Lung microvascular endothelial cell (primary cell): ENCODE measurements around the gene DGAT2L6. TPM values are rescaled to one million over a fixed set of nuclear protein-coding genes. Genes with fewer than 3 reads are reported as not detected.
"Not testable (repeated sequence)": the region's sequence is repeated elsewhere in the genome, so short reads cannot be mapped to it uniquely, and the experiment has no call there.

Source experiments
- DNase-seq, 2 donors: peaks; one replicate each; pipeline versions ENCODE4 v3.0.0 to v3.0.0-alpha.2; 2010; ENCODE audit warnings: low read depth in 2 of 2
- total RNA-seq: library from RNA; depleted of rRNA; stranded (reverse); fragments of >200 nt; gene quantifications from 2 replicates; pipeline ENCODE4 v1.2.1, GENCODE V29; 2014

The DGAT2L6 gene
- total RNA-seq, 1 donor from 2014 or later = not detected

GRCh38 chrX:70196961-70197720 is 19.9 kb downstream of the DGAT2L6 start:
- peak; percentile 59 to 73 for DNase-seq

GRCh38 chrX:70201732-70202131 is 24.4 kb downstream of the DGAT2L6 start:
- no peak for DNase-seq

GRCh38 chrX:70208479-70208878 is 31.2 kb downstream of the DGAT2L6 start:
- DNase-seq = no peak

- DNase-seq = not testable (repeated sequence)
Measured at GRCh38 chrX:70209570-70209969, 32.3 kb downstream of the DGAT2L6 start.

GRCh38 chrX:70219938-70220764 is 42.9 kb downstream of the DGAT2L6 start:
- peak in 1 of 2 donors; percentile 52 for DNase-seq

- no peak for DNase-seq
Measured at GRCh38 chrX:70226048-70226447, 48.8 kb downstream of the DGAT2L6 start.

GRCh38 chrX:70226687-70227086 is 49.4 kb downstream of the DGAT2L6 start:
- DNase-seq = no peak

GRCh38 chrX:70231666-70232065 is 54.4 kb downstream of the DGAT2L6 start:
- DNase-seq = no peak

- DNase-seq = no peak
Measured at GRCh38 chrX:70234355-70234754, 57.1 kb downstream of the DGAT2L6 start, which contains the start of gene AWAT1. Gene AWAT1, plus strand, starts transcription at chrX:70234655. Its CDS starts 41 bp downstream, at chrX:70234696.

GRCh38 chrX:70240751-70241150 is 63.5 kb downstream of the DGAT2L6 start:
- DNase-seq = no peak

- no peak for DNase-seq
Measured at GRCh38 chrX:70241501-70241900, 64.2 kb downstream of the DGAT2L6 start.

- not testable (repeated sequence) for DNase-seq
Measured at GRCh38 chrX:70243601-70244000, 66.3 kb downstream of the DGAT2L6 start.

- DNase-seq = no peak
Measured at GRCh38 chrX:70244881-70245280, 67.6 kb downstream of the DGAT2L6 start.

GRCh38 chrX:70247252-70247651 is 70.0 kb downstream of the DGAT2L6 start:
- no peak for DNase-seq

GRCh38 chrX:70252491-70252890 is 75.2 kb downstream of the DGAT2L6 start:
- DNase-seq = no peak

GRCh38 chrX:70253377-70254062 is 76.2 kb downstream of the DGAT2L6 start:
- no peak for DNase-seq

GRCh38 chrX:70254063-70254400 is 76.7 kb downstream of the DGAT2L6 start:
- no peak for DNase-seq

- no peak for DNase-seq
Measured at GRCh38 chrX:70254909-70255308, 77.6 kb downstream of the DGAT2L6 start.
